Hepatocyte (in vitro differentiated cells): ENCODE results near the gene KLF13.

ENCODE experiments used
- EZH2 ChIP-seq: fragments of 200-600 bp; sonication (generic); IDR thresholded peaks from 2 replicates; pipeline ENCODE4 v1.6.1; 2016; ENCODE audit warnings: antibody characterized with exemption, mild to moderate bottlenecking, borderline replicate concordance
- EZH2phosphoT487 ChIP-seq: fragments of 200-600 bp; sonication (generic); IDR thresholded peaks from one replicate; pipeline ENCODE4 v1.6.1; 2018; ENCODE audit warnings: antibody characterized with exemption, mild to moderate bottlenecking, low read depth, moderate library complexity; ENCODE audit not compliant: unreplicated experiment, severe bottlenecking
- TF ChIP-seq, protein P1 (sequence below): fragments of 200-600 bp; sonication (generic); IDR thresholded peaks from 2 replicates; pipeline ENCODE4 v1.5.1; 2016; ENCODE audit warnings: antibody characterized with exemption, mild to moderate bottlenecking; ENCODE audit not compliant: poor library complexity

DNA sequence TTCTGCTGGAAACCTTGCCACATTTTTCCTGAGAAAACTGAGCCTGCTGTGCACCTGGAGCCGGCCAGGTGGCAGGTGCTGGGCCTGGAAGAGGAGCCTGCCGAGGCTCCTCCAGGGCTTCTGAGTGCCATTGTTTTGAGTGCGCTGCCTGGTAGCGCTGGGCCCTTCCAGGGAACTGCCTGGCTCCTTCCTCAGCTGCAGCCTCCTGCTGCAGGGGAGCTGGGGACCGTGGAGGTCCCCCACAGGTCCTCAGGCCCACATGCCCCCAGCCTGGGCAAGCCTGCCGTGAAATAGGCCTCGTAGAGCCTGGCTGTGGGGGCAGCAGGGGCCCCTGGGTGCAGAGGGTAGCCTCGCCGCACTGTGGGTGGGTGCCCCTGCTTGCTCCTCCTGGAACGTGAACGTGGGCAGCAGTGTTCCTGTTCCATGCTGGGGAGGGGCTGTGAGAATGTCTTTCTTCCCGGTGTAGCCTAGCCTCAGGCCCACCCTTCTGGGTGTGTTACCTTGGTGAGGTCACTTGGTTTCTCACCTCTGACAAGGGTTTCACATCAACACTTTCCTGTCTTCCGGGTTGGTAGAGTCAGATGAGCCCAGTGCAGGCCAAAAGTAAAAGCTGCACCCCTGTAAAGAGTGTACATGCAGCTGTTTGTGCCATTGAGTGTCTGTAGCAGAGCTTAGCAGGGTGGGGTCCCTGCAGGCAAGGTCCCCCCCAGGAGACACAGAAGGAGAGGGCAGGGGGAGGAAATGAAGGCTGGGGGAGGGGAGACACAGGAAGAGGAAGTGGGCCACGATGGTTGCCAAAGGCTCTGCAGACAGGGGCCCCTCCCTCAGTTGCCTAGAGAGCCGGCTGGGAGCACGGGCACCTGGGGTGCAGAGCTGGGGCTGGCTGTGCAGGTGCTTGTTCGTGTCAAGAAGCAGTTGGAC, 34.5 kb downstream of the KLF13 start:
- TF ChIP-seq, protein P1, sequence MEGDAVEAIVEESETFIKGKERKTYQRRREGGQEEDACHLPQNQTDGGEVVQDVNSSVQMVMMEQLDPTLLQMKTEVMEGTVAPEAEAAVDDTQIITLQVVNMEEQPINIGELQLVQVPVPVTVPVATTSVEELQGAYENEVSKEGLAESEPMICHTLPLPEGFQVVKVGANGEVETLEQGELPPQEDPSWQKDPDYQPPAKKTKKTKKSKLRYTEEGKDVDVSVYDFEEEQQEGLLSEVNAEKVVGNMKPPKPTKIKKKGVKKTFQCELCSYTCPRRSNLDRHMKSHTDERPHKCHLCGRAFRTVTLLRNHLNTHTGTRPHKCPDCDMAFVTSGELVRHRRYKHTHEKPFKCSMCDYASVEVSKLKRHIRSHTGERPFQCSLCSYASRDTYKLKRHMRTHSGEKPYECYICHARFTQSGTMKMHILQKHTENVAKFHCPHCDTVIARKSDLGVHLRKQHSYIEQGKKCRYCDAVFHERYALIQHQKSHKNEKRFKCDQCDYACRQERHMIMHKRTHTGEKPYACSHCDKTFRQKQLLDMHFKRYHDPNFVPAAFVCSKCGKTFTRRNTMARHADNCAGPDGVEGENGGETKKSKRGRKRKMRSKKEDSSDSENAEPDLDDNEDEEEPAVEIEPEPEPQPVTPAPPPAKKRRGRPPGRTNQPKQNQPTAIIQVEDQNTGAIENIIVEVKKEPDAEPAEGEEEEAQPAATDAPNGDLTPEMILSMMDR = no peak
- no peak for TF ChIP-seq EZH2phosphoT487
- no peak for TF ChIP-seq EZH2
